HepG2 (cell line): ENCODE results near the gene CNPPD1. TPM values are rescaled to one million over a fixed set of nuclear protein-coding genes. Genes with fewer than 3 reads are reported as not detected.
A peak's percentile ranks its signal among the peaks of the same experiment; 100 is the strongest.

Source experiments
- CBX5 ChIP-seq: sonication (generic); formaldehyde crosslinking; IDR thresholded peaks from 2 replicates; pipeline ENCODE4 v1.4.0; 2020; ENCODE audit warnings: missing genetic modification reagents, borderline replicate concordance
- CSRNP2 ChIP-seq: sonication (generic); formaldehyde crosslinking; conservative IDR thresholded peaks from 2 replicates; pipeline ENCODE4 v1.8.0; 2022; ENCODE audit warnings: low read depth, missing genetic modification reagents
- E2F1 ChIP-seq: sonication (generic); formaldehyde crosslinking; IDR thresholded peaks from 2 replicates; pipeline ENCODE4 v1.5.0; 2020; ENCODE audit warnings: missing genetic modification reagents
- FOXA3 ChIP-seq: IDR thresholded peaks from 2 replicates; pipeline ENCODE4 v1.6.1; 2016; ENCODE audit warnings: missing genetic modification reagents, missing compliant biosample characterization
- GTF3A ChIP-seq: sonication (generic); formaldehyde crosslinking; conservative IDR thresholded peaks from 2 replicates; pipeline ENCODE4 v1.4.0; 2020; ENCODE audit warnings: mild to moderate bottlenecking, missing genetic modification reagents
- HINFP ChIP-seq: sonication (generic); formaldehyde crosslinking; IDR thresholded peaks from 2 replicates; pipeline ENCODE4 v1.4.0; 2020; ENCODE audit warnings: low read depth, mild to moderate bottlenecking, missing genetic modification reagents
- KLF9 ChIP-seq: IDR thresholded peaks from 2 replicates; pipeline ENCODE4 v1.6.1; 2016; ENCODE audit warnings: low read depth
- NRL ChIP-seq: sonication (generic); formaldehyde crosslinking; IDR thresholded peaks from 2 replicates; pipeline ENCODE4 v1.5.0; 2020; ENCODE audit warnings: missing genetic modification reagents, mild to moderate bottlenecking, moderate library complexity, borderline replicate concordance
- POLR2AphosphoS5 ChIP-seq: IDR thresholded peaks from 2 replicates; pipeline ENCODE4 v1.6.1; 2012; ENCODE audit warnings: low read depth, low read length
- RBM39 ChIP-seq: fragments of 200-400 bp; formaldehyde crosslinking; IDR thresholded peaks from one replicate; pipeline ENCODE4 v1.6.1; 2018; ENCODE audit warnings: antibody characterized with exemption, mild to moderate bottlenecking, low read depth, low read length; ENCODE audit not compliant: poor library complexity, severe bottlenecking
- SNAPC5 ChIP-seq: sonication (generic); formaldehyde crosslinking; IDR thresholded peaks from 2 replicates; pipeline ENCODE4 v1.8.1; 2023; ENCODE audit warnings: mild to moderate bottlenecking, missing genetic modification reagents, borderline replicate concordance
- TGIF2 ChIP-seq: IDR thresholded peaks from 2 replicates; pipeline ENCODE4 v1.6.1; 2016; ENCODE audit warnings: control low read depth, missing compliant biosample characterization
- TRIM22 ChIP-seq: fragments of 450-650 bp; IDR thresholded peaks from 2 replicates; pipeline ENCODE4 v1.6.1; 2017
- ZBTB34 ChIP-seq: sonication (generic); formaldehyde crosslinking; IDR thresholded peaks from 2 replicates; pipeline ENCODE4 v1.8.0; 2022; ENCODE audit warnings: mild to moderate bottlenecking, missing genetic modification reagents
- ZNF383 ChIP-seq: sonication (generic); formaldehyde crosslinking; IDR thresholded peaks from 2 replicates; pipeline ENCODE4 v1.4.0; 2020; ENCODE audit warnings: missing genetic modification reagents, mild to moderate bottlenecking, borderline replicate concordance
- ZNF503 ChIP-seq: sonication (generic); formaldehyde crosslinking; IDR thresholded peaks from 2 replicates; pipeline ENCODE4 v1.4.0; 2020; ENCODE audit warnings: missing genetic modification reagents
- ZNF670 ChIP-seq: sonication (generic); formaldehyde crosslinking; IDR thresholded peaks from 2 replicates; pipeline ENCODE4 v1.8.0; 2022; ENCODE audit warnings: mild to moderate bottlenecking, missing genetic modification reagents, borderline replicate concordance
- ZNF747 ChIP-seq: sonication (generic); formaldehyde crosslinking; IDR thresholded peaks from 2 replicates; pipeline ENCODE4 v1.8.1; 2023; ENCODE audit warnings: missing genetic modification reagents, mild to moderate bottlenecking, borderline replicate concordance
- ZNF792 ChIP-seq: IDR thresholded peaks from 2 replicates; pipeline ENCODE4 v1.6.1; 2016
- polyA plus RNA-seq, 8 experiments: library from polyadenylated mRNA; depleted of rRNA in 3 of 8; stranded (reverse) in 7 of 8; unstranded in 1 of 8; fragments of >200 nt; fragmentation: Illumina TruSeq in 4 of 8; extraction: Trizol in 4 of 8; gene quantifications; 2 replicates each; pipeline versions ENCODE4 v1.2.1 to v1.2.3, GENCODE V29; 2011 to 2016; ENCODE audit warnings: low read depth in 4 of 8, missing spikeins in 1 of 8, mixed read lengths in 1 of 8; ENCODE audit not compliant: insufficient read depth in 1 of 8
- total RNA-seq, 5 experiments: library from RNA; depleted of rRNA; stranded (reverse); fragments of >200 nt; fragmentation: Illumina TruSeq; extraction: Trizol; gene quantifications; 2 replicates each; pipeline ENCODE4 v1.2.3, GENCODE V29; 2016; ENCODE audit warnings: low read depth in 1 of 5

Gene CNPPD1
- total and polyA plus RNA-seq, 2 of the 13 experiments (the other 11 are each of a cell fraction or from before 2014, with no cell fraction given) = 35.5 to 49.4 TPM

- TF ChIP-seq HINFP (CRISPR knock-in tag) = peak; percentile 84; the same call in 1 of the 2 replicates
- TF ChIP-seq SNAPC5 = no peak
- no peak for TF ChIP-seq ZBTB34 (CRISPR knock-in tag)
- no peak for TF ChIP-seq TGIF2 (CRISPR knock-in tag)
- peak; percentile 83; the same call in 1 of the 2 replicates for TF ChIP-seq NRL (CRISPR knock-in tag)
- TF ChIP-seq ZNF383 = peak; percentile 90; the same call in 1 of the 2 replicates
- TF ChIP-seq E2F1 (CRISPR knock-in tag) = peak; percentile 31; the same call in 1 of the 2 replicates
- TF ChIP-seq GTF3A (CRISPR knock-in tag) = peak; percentile 95; the same call in 1 of the 2 replicates
- TF ChIP-seq ZNF747 (CRISPR knock-in tag) = peak; percentile 80
- no peak for TF ChIP-seq CSRNP2
- TF ChIP-seq CBX5 = peak; percentile 41; the same call in 1 of the 2 replicates
- TF ChIP-seq KLF9 (CRISPR knock-in tag) = no peak
- TF ChIP-seq POLR2AphosphoS5 = peak; percentile 92
- TF ChIP-seq FOXA3 = peak; percentile 89
- TF ChIP-seq RBM39 = peak; percentile 83
- 0 out of 2 replicates have a peak, but pooled peaks have one; percentile 40 for TF ChIP-seq ZNF670 (CRISPR knock-in tag)
- TF ChIP-seq ZNF503 = 0 out of 2 replicates have a peak, but pooled peaks have one; percentile 23
- TF ChIP-seq TRIM22 = no peak
- TF ChIP-seq ZNF792 (CRISPR knock-in tag) = no peak
Measured at GRCh38 chr2:219177552-219178376, 1.0 kb upstream of the CNPPD1 start, which contains the start of gene RETREG2 (continued).
